Adipocyte (in vitro differentiated cells): Measurements from ENCODE around the gene GPR183.
A peak's percentile ranks its signal among the peaks of the same experiment; 100 is the strongest.

Source experiments
- DNase-seq: peaks from one replicate; pipeline ENCODE4 v3.0.0-alpha.2; 2015; ENCODE audit warnings: low read depth
- H3K27me3 ChIP-seq: replicated peaks from 2 replicates; pipeline ENCODE4 v1.7.0; 2013; ENCODE audit warnings: mild to moderate bottlenecking, low read length, moderate library complexity; ENCODE audit not compliant: control insufficient read depth, insufficient read depth
- H3K36me3 ChIP-seq: 2 replicates; pipeline ENCODE4 v1.7.0; 2013; ENCODE audit warnings: low read length, mild to moderate bottlenecking, moderate library complexity; ENCODE audit not compliant: control insufficient read depth, insufficient read depth, severe bottlenecking
- H3K4me1 ChIP-seq: 2 replicates; pipeline ENCODE4 v1.7.0; 2013; ENCODE audit warnings: mild to moderate bottlenecking, low read length, moderate library complexity; ENCODE audit not compliant: control insufficient read depth, insufficient read depth
- H3K4me3 ChIP-seq: 2 replicates; pipeline ENCODE4 v1.7.0; 2013; ENCODE audit warnings: mild to moderate bottlenecking, low read length, moderate library complexity
- H3K9ac ChIP-seq: 2 replicates; pipeline ENCODE4 v1.7.0; 2013; ENCODE audit warnings: mild to moderate bottlenecking, low read length, moderate library complexity
- H3K9me3 ChIP-seq: 2 replicates; pipeline ENCODE4 v1.7.0; 2013; ENCODE audit warnings: mild to moderate bottlenecking, low read length, moderate library complexity; ENCODE audit not compliant: control insufficient read depth

The GPR183 gene

GRCh38 chr13:99321709-99322108 lies 14.5 kb upstream of the GPR183 start:
- Histone ChIP-seq H3K36me3 (peaks cover under 1% of the 10 kb centered on the region), H3K9me3 (no peaks in the 10 kb centered on the region), H3K27me3 (no peaks in the 10 kb centered on the region), H3K4me1 (peaks cover 38% of the 10 kb centered on the region), H3K4me3 (no peak overlapping the region), H3K9ac (no peak overlapping the region)
- no peak for DNase-seq

DNA sequence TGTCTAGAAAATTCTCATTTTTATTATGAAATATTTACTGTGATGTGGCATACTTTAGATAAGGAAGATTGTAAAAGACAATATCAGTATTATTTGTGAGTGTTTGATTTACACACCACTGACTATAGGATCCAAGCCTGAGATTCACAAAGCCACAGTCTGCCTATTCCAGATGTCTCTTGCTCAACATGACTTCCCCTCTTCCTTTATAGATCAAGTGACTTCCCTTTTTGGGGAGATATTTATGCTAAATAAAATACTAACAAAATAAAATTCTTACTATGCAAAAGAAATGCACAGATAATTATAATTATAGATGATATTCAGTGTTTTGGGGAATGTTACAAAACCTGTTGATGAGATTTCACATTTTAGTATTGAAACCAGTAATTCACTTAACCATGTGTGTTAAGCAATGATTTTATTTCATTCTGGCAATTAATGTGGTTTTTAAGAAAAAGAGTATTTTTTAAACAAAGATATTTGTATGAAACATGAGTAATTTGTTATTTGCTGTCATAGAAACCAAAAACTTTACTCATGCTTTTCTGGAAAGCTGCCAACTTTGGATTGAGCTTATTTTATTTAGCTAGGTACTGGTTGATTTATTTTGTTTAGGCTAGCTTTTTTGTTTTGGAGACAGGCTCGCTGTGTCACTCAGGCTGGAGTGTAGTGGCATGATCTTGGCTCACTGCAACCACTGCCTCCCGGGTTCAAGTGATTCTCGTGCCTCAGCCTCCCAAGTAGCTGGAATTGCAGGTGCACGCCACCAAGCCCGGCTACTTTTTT lies 13.7 kb upstream of the GPR183 start:
- Histone ChIP-seq H3K9me3 (no peaks in the 10 kb centered on the region), H3K36me3 (no peaks in the 10 kb centered on the region), H3K9ac (no peak overlapping the region), H3K4me1 (peaks cover 36% of the 10 kb centered on the region), H3K27me3 (no peaks in the 10 kb centered on the region), H3K4me3 (no peak overlapping the region)
- DNase-seq: peak; percentile 92

DNA sequence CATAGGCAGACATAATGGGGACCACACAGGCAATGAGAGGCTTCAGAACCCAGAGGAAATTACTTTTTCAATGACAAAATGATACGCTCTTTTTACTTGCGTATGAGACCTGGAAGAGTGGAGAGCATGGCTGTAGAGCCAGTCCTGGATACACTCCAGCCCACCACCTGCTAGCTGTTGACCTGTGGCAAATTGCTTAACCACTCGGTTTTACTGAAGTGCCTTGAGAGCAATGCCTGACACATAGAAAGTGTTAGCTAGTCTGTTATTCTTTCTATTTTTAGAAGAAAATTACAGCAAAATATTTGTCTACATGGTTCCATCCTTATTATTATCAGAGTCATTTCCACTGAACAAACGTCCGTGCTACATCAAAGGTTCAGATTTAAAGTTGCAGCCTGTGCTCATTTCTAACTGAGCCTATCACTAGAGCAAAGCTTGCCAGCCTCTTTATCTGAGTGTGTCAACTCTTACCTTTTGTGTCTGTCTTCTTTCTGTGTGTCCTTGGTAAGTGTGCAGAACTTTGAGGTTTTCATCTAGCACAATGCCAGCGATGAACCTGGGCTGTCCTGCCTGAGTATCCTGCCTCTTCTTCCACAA lies 9.6 kb upstream of the GPR183 start:
- H3K9me3 ChIP-seq: no peaks in the 10 kb centered on the region
- H3K9ac ChIP-seq: no peak overlapping the region
- H3K27me3 ChIP-seq: no peaks in the 10 kb centered on the region
- H3K4me3 ChIP-seq: no peak overlapping the region
- DNase-seq: no peak
- peaks cover 33% of the 10 kb centered on the region for H3K4me1 ChIP-seq
- H3K36me3 ChIP-seq: peaks cover 3% of the 10 kb centered on the region

DNA sequence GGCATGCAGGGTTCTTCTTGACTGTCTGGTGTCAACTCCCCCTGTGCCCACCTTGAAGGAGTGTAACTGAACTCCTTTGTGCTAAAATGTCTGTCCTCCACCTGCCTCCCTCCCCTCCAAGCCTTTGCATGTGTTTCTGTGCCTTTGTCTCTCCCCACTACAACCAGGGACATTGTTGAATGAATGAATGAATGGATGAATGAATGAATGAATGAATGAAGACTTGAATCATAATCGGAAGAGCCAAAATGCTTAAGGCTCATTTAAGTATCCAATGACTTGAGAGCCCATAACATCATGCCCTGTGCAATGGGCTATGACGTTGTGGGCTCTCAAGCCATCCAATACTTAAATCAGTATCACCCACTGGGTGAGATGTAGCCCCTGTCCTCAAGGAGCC lies 9.0 kb upstream of the GPR183 start:
- DNase-seq: no peak
- H3K27me3 ChIP-seq: no peaks in the 10 kb centered on the region
- no peaks in the 10 kb centered on the region for H3K9me3 ChIP-seq
- H3K36me3 ChIP-seq: peaks cover 3% of the 10 kb centered on the region
- peaks cover 33% of the 10 kb centered on the region for H3K4me1 ChIP-seq
- H3K9ac ChIP-seq: no peak overlapping the region
- H3K4me3 ChIP-seq: no peak overlapping the region

- no peak overlapping the region for H3K4me3 ChIP-seq
- no peak for DNase-seq
- peaks cover 33% of the 10 kb centered on the region for H3K4me1 ChIP-seq
- H3K9ac ChIP-seq: no peak overlapping the region
- no peaks in the 10 kb centered on the region for H3K9me3 ChIP-seq
- no peaks in the 10 kb centered on the region for H3K27me3 ChIP-seq
- H3K36me3 ChIP-seq: peaks cover 3% of the 10 kb centered on the region
These were observed 8.0 kb upstream of the GPR183 start for GRCh38 chr13:99315186-99315585.

DNA sequence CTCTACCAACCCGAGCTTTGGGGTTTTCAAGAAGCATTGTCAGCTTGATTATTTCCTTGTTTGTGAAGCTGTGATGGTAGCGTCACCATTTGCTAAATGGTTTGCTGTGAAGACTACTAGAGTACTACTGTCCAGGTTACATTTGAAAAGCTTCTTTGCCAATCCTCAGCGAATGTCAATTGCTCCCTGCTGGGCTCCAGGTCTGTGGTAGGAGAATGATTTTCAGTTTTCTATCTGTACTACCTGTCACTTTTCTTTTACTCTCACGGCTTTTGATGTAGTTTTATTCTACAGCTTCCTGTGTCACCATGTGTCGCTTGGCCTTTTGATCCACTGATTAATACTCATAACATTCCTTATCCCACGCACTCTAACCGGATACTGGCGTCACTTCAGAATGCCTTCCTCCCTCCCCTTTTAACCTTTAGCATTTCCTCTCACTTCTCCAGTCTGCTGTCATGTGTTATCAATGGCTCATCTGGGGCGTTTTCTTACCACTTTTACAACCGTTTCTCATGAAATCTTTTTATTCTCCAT lies 7.5 kb upstream of the GPR183 start:
- Histone ChIP-seq H3K9ac (no peak overlapping the region), H3K9me3 (no peaks in the 10 kb centered on the region), H3K36me3 (peaks cover 3% of the 10 kb centered on the region), H3K4me3 (no peak overlapping the region), H3K27me3 (no peaks in the 10 kb centered on the region), H3K4me1 (peaks cover 37% of the 10 kb centered on the region)
- DNase-seq: no peak

DNA sequence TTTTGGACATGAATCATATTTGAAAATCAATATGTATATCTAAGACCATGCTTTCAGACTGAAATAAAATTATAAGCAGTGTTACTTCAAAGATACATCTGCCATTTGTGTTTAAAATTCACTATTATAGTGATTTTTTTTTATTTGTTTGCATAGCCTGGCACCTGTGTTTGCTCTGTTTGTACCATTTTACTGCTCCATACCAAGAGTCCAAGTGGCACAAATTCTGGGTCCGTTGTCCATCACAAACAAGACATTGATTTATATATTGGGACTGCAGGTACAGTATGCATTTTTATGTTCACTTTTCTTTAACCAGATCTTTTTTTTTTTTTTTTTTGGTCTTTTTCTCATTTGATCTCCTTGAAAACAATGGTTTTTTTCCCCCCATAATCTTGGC lies 6.7 kb upstream of the GPR183 start:
- no peaks in the 10 kb centered on the region for H3K9me3 ChIP-seq
- H3K36me3 ChIP-seq: peaks cover 3% of the 10 kb centered on the region
- no peak overlapping the region for H3K4me3 ChIP-seq

GRCh38 chr13:99313501-99313900 lies 6.3 kb upstream of the GPR183 start:
- peak; percentile 17 for DNase-seq
- Histone ChIP-seq H3K27me3 (no peaks in the 10 kb centered on the region), H3K9me3 (no peaks in the 10 kb centered on the region), H3K36me3 (peaks cover 3% of the 10 kb centered on the region), H3K9ac (no peak overlapping the region), H3K4me1 (peaks cover 41% of the 10 kb centered on the region), H3K4me3 (no peak overlapping the region)

More for the DNA sequence above, 6.7 kb upstream of the GPR183 start:
- H3K4me1 ChIP-seq: peaks cover 37% of the 10 kb centered on the region
- no peak for DNase-seq
- no peaks in the 10 kb centered on the region for H3K27me3 ChIP-seq
- H3K9ac ChIP-seq: no peak overlapping the region

DNA sequence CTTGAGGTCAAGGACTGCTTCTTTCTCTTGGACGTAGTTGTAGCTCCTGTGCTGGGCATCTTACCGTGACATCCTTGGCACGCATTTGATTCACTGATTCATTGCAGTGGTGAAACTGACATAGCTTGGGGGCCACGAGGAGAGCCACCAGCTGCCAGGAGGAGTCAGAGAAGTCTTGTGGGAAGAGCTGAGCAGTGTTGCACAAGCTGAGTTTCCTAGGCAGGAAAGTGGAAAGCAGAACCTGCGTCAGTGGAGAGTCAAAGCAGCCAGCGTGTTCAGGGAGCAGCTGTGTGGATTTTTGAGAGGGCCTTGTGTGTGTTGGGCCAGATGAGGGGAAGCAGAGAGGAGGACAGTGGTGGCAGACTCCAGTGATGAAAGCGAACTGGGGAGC lies 5.3 kb upstream of the GPR183 start:
- Histone ChIP-seq H3K36me3 (peaks cover 3% of the 10 kb centered on the region), H3K4me1 (peaks cover 50% of the 10 kb centered on the region), H3K9me3 (no peaks in the 10 kb centered on the region), H3K4me3 (no peak overlapping the region), H3K9ac (no peak overlapping the region), H3K27me3 (no peaks in the 10 kb centered on the region)
- DNase-seq: peak; percentile 96

DNA sequence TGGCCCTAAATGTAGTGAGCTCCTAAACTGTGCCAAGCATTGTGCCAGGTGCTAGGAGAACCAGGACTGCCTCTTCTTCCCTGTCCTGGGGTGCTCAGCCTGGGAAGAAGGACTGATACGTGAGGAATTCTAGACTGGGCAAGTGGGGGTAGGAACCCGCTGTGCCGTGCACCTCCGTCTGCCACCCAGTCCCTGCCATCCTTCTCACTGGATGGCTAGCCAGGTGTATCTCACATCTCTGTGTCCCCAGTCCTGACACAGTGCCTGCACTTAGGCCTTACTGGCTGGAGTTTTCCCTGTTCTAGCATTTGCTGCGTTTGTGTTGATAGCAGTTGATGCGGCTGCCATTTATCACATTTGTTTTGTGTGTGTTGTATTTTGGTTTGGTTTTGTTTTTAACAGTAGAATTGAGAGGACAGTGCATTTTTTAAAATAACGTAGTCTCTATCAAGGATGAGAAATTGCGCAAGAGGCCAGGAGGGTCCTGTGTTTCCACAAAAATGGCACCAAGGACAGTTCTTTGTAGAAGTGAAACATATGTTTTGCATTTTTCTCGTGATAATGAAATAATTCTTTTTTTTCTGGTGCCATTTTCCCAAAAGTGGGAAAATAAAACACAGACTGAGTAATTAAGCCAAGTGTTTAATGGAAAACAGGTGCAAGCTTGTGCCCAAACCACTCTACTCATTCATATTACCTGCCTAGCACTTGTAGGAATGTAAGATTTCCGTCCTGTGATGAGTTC lies 4.7 kb upstream of the GPR183 start:
- no peaks in the 10 kb centered on the region for H3K9me3 ChIP-seq
- peak; percentile 61 for DNase-seq
- H3K4me3 ChIP-seq: no peak overlapping the region
- H3K9ac ChIP-seq: no peak overlapping the region
- H3K4me1 ChIP-seq: peaks cover 56% of the 10 kb centered on the region
- peaks cover 3% of the 10 kb centered on the region for H3K36me3 ChIP-seq
- H3K27me3 ChIP-seq: no peaks in the 10 kb centered on the region

DNA sequence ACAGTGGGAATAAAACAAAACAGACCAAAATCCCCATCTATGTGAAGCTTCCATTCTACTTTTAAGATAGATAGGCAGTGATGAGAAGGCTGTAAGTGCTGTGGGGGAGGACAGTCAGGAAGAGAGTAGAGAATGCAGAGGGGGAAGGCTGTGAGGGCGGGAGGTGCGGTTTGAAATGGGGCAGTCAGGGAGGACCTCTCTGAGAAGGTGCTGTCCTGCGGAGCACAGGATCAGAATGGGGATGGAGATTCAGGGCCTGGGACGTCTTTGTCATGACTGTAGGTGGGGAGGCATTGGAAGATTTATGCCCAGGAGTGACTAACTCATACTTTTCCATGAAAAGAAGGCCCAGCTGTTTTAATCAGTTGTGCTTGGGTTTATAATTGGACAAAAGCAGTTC lies 3.9 kb upstream of the GPR183 start:
- H3K4me3 ChIP-seq: no peak overlapping the region
- H3K4me1 ChIP-seq: peaks cover 57% of the 10 kb centered on the region
- no peaks in the 10 kb centered on the region for H3K9me3 ChIP-seq
- no peaks in the 10 kb centered on the region for H3K27me3 ChIP-seq
- no peak for DNase-seq
- peaks cover 3% of the 10 kb centered on the region for H3K36me3 ChIP-seq
- H3K9ac ChIP-seq: no peak overlapping the region
